Suprapubic skin (tissue), 4 donors: ENCODE measurements around the gene PDE4D. TPM values are rescaled to one million over a fixed set of nuclear protein-coding genes. Genes with fewer than 3 reads are reported as not detected.
"Not testable (repeated sequence)": the region's sequence is repeated elsewhere in the genome, so short reads cannot be mapped to it uniquely, and the experiment has no call there.

Source experiments
- DNase-seq, 2 donors: peaks; one replicate each; pipeline ENCODE4 v3.0.0-alpha.2; 2019; ENCODE audit warnings: low spot score in 2 of 2
- H3K27ac ChIP-seq: fragments of 200-600 bp; sonication (generic); one replicate; pipeline ENCODE4 v1.5.1; 2019
- H3K27me3 ChIP-seq: fragments of 200-600 bp; sonication (generic); one replicate; pipeline ENCODE4 v1.5.1; 2019
- H3K36me3 ChIP-seq: fragments of 200-600 bp; sonication (generic); one replicate; pipeline ENCODE4 v1.5.1; 2019
- H3K4me1 ChIP-seq: fragments of 200-600 bp; sonication (generic); one replicate; pipeline ENCODE4 v1.5.1; 2019
- H3K4me3 ChIP-seq: fragments of 200-600 bp; sonication (generic); one replicate; pipeline ENCODE4 v1.5.1; 2019; ENCODE audit warnings: mild to moderate bottlenecking
- H3K9me3 ChIP-seq: fragments of 200-600 bp; sonication (generic); one replicate; pipeline ENCODE4 v1.5.1; 2019
- CTCF ChIP-seq, 2 donors: fragments of 200-600 bp in 1 of 2; fragments of 450-650 bp in 1 of 2; sonication (generic) in 1 of 2; IDR thresholded peaks; one replicate each; pipeline ENCODE4 v1.5.1; 2016 to 2019; ENCODE audit warnings: antibody characterized with exemption in 2 of 2, mild to moderate bottlenecking in 1 of 2, moderate library complexity in 1 of 2
- EP300 ChIP-seq: sonication (generic); formaldehyde crosslinking; IDR thresholded peaks from one replicate; pipeline ENCODE4 v1.6.1; 2017; ENCODE audit warnings: antibody characterized with exemption
- POLR2A ChIP-seq, 2 donors: fragments of 450-650 bp; IDR thresholded peaks; one replicate each; pipeline ENCODE4 v1.6.1; 2017; ENCODE audit warnings: antibody characterized with exemption in 2 of 2, mild to moderate bottlenecking in 2 of 2, moderate library complexity in 2 of 2
- POLR2AphosphoS5 ChIP-seq, 3 donors: sonication (generic); formaldehyde crosslinking; IDR thresholded peaks; one replicate each; pipeline ENCODE4 v1.6.1; 2017; ENCODE audit warnings: antibody characterized with exemption in 3 of 3
- WGBS: methylation state at CpG from one replicate; pipeline ENCODE4 v1.1.5; 2018; 5-methylcytosine and 5-hydroxymethylcytosine counted together
- total RNA-seq, 4 donors: library from RNA; depleted of rRNA; stranded (reverse); fragments of >200 nt; gene quantifications; one replicate each; pipeline ENCODE4 v1.1.0, GENCODE V29; 2016

Gene PDE4D
- total RNA-seq, 4 donors from 2014 or later = 26.8 to 57.2 (median 29.9) TPM

DNA sequence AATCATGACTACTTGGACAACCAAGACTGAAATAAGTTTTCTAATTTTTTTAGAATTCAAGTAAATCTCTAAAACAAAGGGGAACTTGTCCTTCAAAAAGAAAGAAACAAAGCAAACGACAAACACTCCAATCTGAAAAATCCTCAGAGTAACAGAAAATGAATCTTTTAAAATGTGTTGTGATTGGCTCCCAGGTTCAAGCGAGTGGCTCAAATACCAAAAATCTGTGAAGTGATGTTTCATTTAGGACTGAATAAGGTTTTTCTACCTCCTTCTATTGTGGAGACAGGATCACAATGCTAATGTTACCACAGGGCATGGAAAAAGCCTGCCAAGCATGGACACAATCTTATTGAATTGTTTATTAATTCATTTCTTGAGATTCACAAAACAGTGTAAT is 895.0 kb downstream of the PDE4D start:
- WGBS = 76% methylated on average over 2 of the region's 2 CpGs
- no peak overlapping the region for H3K4me3 ChIP-seq
- H3K36me3 ChIP-seq = no peaks in the 10 kb centered on the region
- no peaks in the 10 kb centered on the region for H3K9me3 ChIP-seq
- H3K27me3 ChIP-seq = no peaks in the 10 kb centered on the region
- H3K27ac ChIP-seq = no peak overlapping the region
- TF ChIP-seq POLR2A (IDR thresholded peaks at IDR 0.05) = no peak
- TF ChIP-seq POLR2AphosphoS5 (IDR thresholded peaks at IDR 0.05) = no peak
- DNase-seq = no peak
- H3K4me1 ChIP-seq = no peaks in the 10 kb centered on the region

- H3K4me1 ChIP-seq, H3K9me3 ChIP-seq, H3K36me3 ChIP-seq, H3K27ac ChIP-seq, H3K27me3 ChIP-seq, H3K4me3 ChIP-seq, DNase-seq: not testable (repeated sequence)
- 98% methylated on average over 3 of the region's 3 CpGs for WGBS
These were observed 897.7 kb downstream of the PDE4D start for GRCh38 chr5:58995779-58996178.

GRCh38 chr5:58993461-58993860 is 900.1 kb downstream of the PDE4D start:
- Histone ChIP-seq H3K4me1 (no peaks in the 10 kb centered on the region), H3K36me3 (no peaks in the 10 kb centered on the region), H3K4me3 (no peak overlapping the region), H3K27me3 (no peaks in the 10 kb centered on the region), H3K9me3 (no peaks in the 10 kb centered on the region), H3K27ac (no peak overlapping the region)
- WGBS = 89% methylated on average over 1 of the region's 1 CpG
- no peak for DNase-seq
- TF ChIP-seq POLR2A (IDR thresholded peaks at IDR 0.05) (no peak), CTCF (IDR thresholded peaks at IDR 0.05) (no peak), POLR2AphosphoS5 (IDR thresholded peaks at IDR 0.05) (no peak), EP300 (no peak)

DNA sequence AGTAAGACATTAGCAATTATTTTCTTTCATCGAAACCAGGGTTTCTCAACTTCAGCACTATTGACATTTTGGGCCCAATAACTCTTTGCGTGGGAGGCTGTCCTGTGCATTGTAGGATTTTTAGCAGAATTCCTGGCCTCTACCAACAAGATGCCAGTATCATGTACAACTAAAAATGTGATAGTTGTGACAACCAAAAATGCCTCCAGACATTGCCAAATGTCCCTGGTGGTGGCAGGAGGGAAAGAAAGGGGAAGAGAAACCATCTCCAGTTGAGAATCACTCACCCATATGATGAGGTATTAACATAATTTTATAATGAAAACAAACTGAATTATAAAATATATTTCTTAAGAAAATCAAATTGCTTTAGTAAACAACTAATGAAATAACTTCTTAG is 904.6 kb downstream of the PDE4D start:
- Histone ChIP-seq H3K9me3 (no peaks in the 10 kb centered on the region), H3K36me3 (no peaks in the 10 kb centered on the region), H3K4me3 (no peak overlapping the region), H3K4me1 (no peaks in the 10 kb centered on the region), H3K27me3 (no peaks in the 10 kb centered on the region), H3K27ac (no peak overlapping the region)
- 94% methylated on average over 2 of the region's 2 CpGs for WGBS
- DNase-seq = no peak
- TF ChIP-seq EP300 (no peak), CTCF (IDR thresholded peaks at IDR 0.05) (no peak), POLR2AphosphoS5 (IDR thresholded peaks at IDR 0.05) (no peak), POLR2A (IDR thresholded peaks at IDR 0.05) (no peak)

DNA sequence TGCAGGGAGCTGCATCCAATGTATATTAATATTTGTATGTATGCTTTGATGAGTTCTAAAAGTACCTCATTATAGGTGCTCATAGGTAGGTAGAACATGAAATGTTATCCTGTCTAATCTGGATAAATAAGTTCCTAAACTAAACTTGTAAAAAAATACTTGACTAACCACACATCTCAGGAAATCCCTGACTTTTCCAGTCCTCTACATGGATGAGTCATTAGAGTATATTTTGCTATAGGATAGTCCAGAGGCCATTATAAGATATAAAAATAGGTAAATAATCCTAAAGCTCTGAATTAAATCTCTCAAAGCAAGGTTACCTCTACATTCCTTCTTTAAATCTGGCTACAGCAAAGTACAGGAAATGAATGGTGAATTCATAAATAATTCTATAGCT is 906.3 kb downstream of the PDE4D start:
- no peak for DNase-seq
- H3K36me3 ChIP-seq = no peaks in the 10 kb centered on the region
- TF ChIP-seq CTCF (IDR thresholded peaks at IDR 0.05) (no peak), POLR2A (IDR thresholded peaks at IDR 0.05) (no peak), POLR2AphosphoS5 (IDR thresholded peaks at IDR 0.05) (no peak), EP300 (no peak)

GRCh38 chr5:58986281-58986680 is 907.2 kb downstream of the PDE4D start:
- 71% methylated on average over 8 of the region's 8 CpGs for WGBS
- Histone ChIP-seq H3K4me3 (no peak overlapping the region), H3K4me1 (no peaks in the 10 kb centered on the region), H3K27me3 (no peaks in the 10 kb centered on the region), H3K27ac (no peak overlapping the region), H3K9me3 (no peaks in the 10 kb centered on the region), H3K36me3 (no peaks in the 10 kb centered on the region)
- DNase-seq = no peak
- TF ChIP-seq POLR2A (IDR thresholded peaks at IDR 0.05) = no peak
- TF ChIP-seq EP300 = no peak
- TF ChIP-seq POLR2AphosphoS5 (IDR thresholded peaks at IDR 0.05) = no peak
- no peak for TF ChIP-seq CTCF (IDR thresholded peaks at IDR 0.05)

More for the DNA sequence above, 906.3 kb downstream of the PDE4D start:
- no peak overlapping the region for H3K4me3 ChIP-seq
- H3K9me3 ChIP-seq = no peaks in the 10 kb centered on the region
- no peaks in the 10 kb centered on the region for H3K4me1 ChIP-seq
- H3K27ac ChIP-seq = no peak overlapping the region
- no peaks in the 10 kb centered on the region for H3K27me3 ChIP-seq
